Body of pancreas (tissue), 4 donors: ENCODE results near the gene ATP1A2.

ENCODE experiments used
- CTCF ChIP-seq, 7 experiments: fragments of 450-650 bp in 4 of 7; fragments of 200-600 bp in 3 of 7; sonication (generic) in 3 of 7; IDR thresholded peaks; one replicate each; pipeline ENCODE4 v1.5.1; 2016 to 2019; ENCODE audit warnings: antibody characterized with exemption in 7 of 7
- POLR2A ChIP-seq, 3 donors: fragments of 450-650 bp; IDR thresholded peaks; one replicate each; pipeline ENCODE4 v1.6.1; 2016; ENCODE audit warnings: antibody characterized with exemption in 3 of 3, mild to moderate bottlenecking in 2 of 3

- TF ChIP-seq CTCF (IDR thresholded peaks at IDR 0.05), result no peak
- no peak for TF ChIP-seq POLR2A (IDR thresholded peaks at IDR 0.05)
Measured at GRCh38 chr1:160189649-160190625, 74.4 kb downstream of the ATP1A2 start, which contains the start of gene CASQ1.
